GM19035 (cell line): ENCODE data around the gene AFTPH.

Experiments used
- ATAC-seq: cut with Tn5 transposase; IDR thresholded peaks from one replicate; pipeline ENCODE4 v1.9.1; 2021; ENCODE audit not compliant: unreplicated experiment

The AFTPH gene

GRCh38 chr2:64537991-64538390, 13.9 kb downstream of the AFTPH start:
- no peak for ATAC-seq

- ATAC-seq = peak; percentile 46
Measured at GRCh38 chr2:64538764-64539433, 14.8 kb downstream of the AFTPH start.

GRCh38 chr2:64540615-64541014, 16.5 kb downstream of the AFTPH start:
- no peak for ATAC-seq

GRCh38 chr2:64541547-64541946, 17.4 kb downstream of the AFTPH start:
- ATAC-seq = no peak

- no peak for ATAC-seq
Measured at GRCh38 chr2:64542071-64543007, 18.2 kb downstream of the AFTPH start.

- no peak for ATAC-seq
Measured at GRCh38 chr2:64543008-64543697, 19.0 kb downstream of the AFTPH start.

GRCh38 chr2:64548761-64549160, 24.6 kb downstream of the AFTPH start:
- ATAC-seq = no peak

- ATAC-seq = no peak
Measured at GRCh38 chr2:64550042-64550441, 25.9 kb downstream of the AFTPH start.

- ATAC-seq = no peak
Measured at GRCh38 chr2:64551851-64552250, 27.7 kb downstream of the AFTPH start.

GRCh38 chr2:64554117-64554516, 30.0 kb downstream of the AFTPH start:
- no peak for ATAC-seq

- no peak for ATAC-seq
Measured at GRCh38 chr2:64558445-64559081, 34.4 kb downstream of the AFTPH start.

- no peak for ATAC-seq
Measured at GRCh38 chr2:64562148-64562784, 38.1 kb downstream of the AFTPH start.

GRCh38 chr2:64563436-64563938, 39.4 kb downstream of the AFTPH start:
- ATAC-seq = no peak

GRCh38 chr2:64565949-64566710, 42.0 kb downstream of the AFTPH start:
- ATAC-seq = no peak

GRCh38 chr2:64567473-64567872, 43.3 kb downstream of the AFTPH start:
- ATAC-seq = no peak

- ATAC-seq = no peak
Measured at GRCh38 chr2:64568836-64569235, 44.7 kb downstream of the AFTPH start.

- ATAC-seq = no peak
Measured at GRCh38 chr2:64574871-64575270, 50.7 kb downstream of the AFTPH start.

GRCh38 chr2:64581018-64581417, 56.9 kb downstream of the AFTPH start:
- no peak for ATAC-seq

- ATAC-seq = no peak
Measured at GRCh38 chr2:64581777-64582539, 57.8 kb downstream of the AFTPH start.
